Measurements from ENCODE around the gene PRKCB.

DNA sequence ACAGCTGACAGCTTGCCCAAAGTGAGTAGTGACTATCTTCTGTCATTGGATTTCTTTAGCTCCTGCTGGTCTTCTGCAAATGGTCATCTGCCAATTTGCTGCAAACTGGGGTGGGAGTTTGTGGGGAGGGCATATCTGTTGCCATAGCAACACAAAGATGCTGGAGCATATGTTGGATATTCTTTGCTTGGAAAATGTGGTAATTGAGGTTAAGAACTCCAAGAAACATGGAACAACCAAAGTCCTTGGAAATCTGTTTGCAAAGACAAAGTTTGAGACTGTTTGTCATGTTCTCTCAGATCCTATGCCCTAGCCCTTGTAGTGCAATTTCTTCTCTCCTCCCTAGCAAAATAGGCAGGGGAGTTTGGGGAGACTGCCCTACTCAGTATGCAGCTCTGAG, 155.3 kb downstream of the PRKCB start:
- TF ChIP-seq, protein P1, sequence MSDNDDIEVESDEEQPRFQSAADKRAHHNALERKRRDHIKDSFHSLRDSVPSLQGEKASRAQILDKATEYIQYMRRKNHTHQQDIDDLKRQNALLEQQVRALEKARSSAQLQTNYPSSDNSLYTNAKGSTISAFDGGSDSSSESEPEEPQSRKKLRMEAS (IDR thresholded peaks at IDR 0.05), result no peak
- TF ChIP-seq, protein P2, sequence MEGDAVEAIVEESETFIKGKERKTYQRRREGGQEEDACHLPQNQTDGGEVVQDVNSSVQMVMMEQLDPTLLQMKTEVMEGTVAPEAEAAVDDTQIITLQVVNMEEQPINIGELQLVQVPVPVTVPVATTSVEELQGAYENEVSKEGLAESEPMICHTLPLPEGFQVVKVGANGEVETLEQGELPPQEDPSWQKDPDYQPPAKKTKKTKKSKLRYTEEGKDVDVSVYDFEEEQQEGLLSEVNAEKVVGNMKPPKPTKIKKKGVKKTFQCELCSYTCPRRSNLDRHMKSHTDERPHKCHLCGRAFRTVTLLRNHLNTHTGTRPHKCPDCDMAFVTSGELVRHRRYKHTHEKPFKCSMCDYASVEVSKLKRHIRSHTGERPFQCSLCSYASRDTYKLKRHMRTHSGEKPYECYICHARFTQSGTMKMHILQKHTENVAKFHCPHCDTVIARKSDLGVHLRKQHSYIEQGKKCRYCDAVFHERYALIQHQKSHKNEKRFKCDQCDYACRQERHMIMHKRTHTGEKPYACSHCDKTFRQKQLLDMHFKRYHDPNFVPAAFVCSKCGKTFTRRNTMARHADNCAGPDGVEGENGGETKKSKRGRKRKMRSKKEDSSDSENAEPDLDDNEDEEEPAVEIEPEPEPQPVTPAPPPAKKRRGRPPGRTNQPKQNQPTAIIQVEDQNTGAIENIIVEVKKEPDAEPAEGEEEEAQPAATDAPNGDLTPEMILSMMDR (IDR thresholded peaks at IDR 0.05), result no peak
- no peak for TF ChIP-seq POLR2A (IDR thresholded peaks at IDR 0.05; ENCODE audit: low read length)
- no peak for TF ChIP-seq CHD4 (IDR thresholded peaks at IDR 0.05; ENCODE audit: borderline replicate concordance)
- TF ChIP-seq EHMT2 (IDR thresholded peaks at IDR 0.05; ENCODE audit: low read depth), result no peak
- TF ChIP-seq KDM1A (IDR thresholded peaks at IDR 0.05; ENCODE audit: low read depth), result no peak
- TF ChIP-seq, protein P3, sequence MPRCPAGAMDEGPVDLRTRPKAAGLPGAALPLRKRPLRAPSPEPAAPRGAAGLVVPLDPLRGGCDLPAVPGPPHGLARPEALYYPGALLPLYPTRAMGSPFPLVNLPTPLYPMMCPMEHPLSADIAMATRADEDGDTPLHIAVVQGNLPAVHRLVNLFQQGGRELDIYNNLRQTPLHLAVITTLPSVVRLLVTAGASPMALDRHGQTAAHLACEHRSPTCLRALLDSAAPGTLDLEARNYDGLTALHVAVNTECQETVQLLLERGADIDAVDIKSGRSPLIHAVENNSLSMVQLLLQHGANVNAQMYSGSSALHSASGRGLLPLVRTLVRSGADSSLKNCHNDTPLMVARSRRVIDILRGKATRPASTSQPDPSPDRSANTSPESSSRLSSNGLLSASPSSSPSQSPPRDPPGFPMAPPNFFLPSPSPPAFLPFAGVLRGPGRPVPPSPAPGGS (IDR thresholded peaks at IDR 0.05), result no peak
- TF ChIP-seq MAZ (IDR thresholded peaks at IDR 0.05; ENCODE audit: borderline replicate concordance, low read depth, low read length), result no peak
- TF ChIP-seq, protein P4, sequence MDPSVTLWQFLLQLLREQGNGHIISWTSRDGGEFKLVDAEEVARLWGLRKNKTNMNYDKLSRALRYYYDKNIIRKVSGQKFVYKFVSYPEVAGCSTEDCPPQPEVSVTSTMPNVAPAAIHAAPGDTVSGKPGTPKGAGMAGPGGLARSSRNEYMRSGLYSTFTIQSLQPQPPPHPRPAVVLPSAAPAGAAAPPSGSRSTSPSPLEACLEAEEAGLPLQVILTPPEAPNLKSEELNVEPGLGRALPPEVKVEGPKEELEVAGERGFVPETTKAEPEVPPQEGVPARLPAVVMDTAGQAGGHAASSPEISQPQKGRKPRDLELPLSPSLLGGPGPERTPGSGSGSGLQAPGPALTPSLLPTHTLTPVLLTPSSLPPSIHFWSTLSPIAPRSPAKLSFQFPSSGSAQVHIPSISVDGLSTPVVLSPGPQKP (IDR thresholded peaks at IDR 0.05; ENCODE audit: low read depth, low read length), result no peak
- TF ChIP-seq, protein P5, sequence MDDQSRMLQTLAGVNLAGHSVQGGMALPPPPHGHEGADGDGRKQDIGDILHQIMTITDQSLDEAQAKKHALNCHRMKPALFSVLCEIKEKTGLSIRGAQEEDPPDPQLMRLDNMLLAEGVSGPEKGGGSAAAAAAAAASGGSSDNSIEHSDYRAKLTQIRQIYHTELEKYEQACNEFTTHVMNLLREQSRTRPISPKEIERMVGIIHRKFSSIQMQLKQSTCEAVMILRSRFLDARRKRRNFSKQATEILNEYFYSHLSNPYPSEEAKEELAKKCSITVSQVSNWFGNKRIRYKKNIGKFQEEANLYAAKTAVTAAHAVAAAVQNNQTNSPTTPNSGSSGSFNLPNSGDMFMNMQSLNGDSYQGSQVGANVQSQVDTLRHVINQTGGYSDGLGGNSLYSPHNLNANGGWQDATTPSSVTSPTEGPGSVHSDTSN (IDR thresholded peaks at IDR 0.05), result no peak

Data from A549 (cell line).